Mucosa of rectum (tissue), 2 donors: Measurements from ENCODE around the gene KCNK3.

Experiments
- H3K27ac ChIP-seq, 2 donors: one replicate each; pipeline ENCODE4 v1.7.0; 2013; ENCODE audit warnings: inconsistent platforms in 2 of 2, low read depth in 2 of 2, low read length in 2 of 2
- H3K27me3 ChIP-seq, 2 donors: one replicate each; pipeline ENCODE4 v1.7.0; 2013; ENCODE audit warnings: low read length in 2 of 2; ENCODE audit not compliant: control insufficient read depth in 2 of 2, insufficient read depth in 2 of 2
- H3K36me3 ChIP-seq, 2 donors: one replicate each; pipeline ENCODE4 v1.7.0; 2013; ENCODE audit warnings: low read length in 2 of 2; ENCODE audit not compliant: control insufficient read depth in 2 of 2, insufficient read depth in 2 of 2
- H3K4me1 ChIP-seq, 2 donors: one replicate each; pipeline ENCODE4 v1.7.0; 2013; ENCODE audit warnings: low read length in 2 of 2, mild to moderate bottlenecking in 1 of 2; ENCODE audit not compliant: control insufficient read depth in 2 of 2, insufficient read depth in 2 of 2
- H3K4me3 ChIP-seq, 2 donors: one replicate each; pipeline ENCODE4 v1.7.0; 2013; ENCODE audit warnings: low read length in 2 of 2
- H3K9ac ChIP-seq, 2 donors: one replicate each; pipeline ENCODE4 v1.7.0; 2013; ENCODE audit warnings: low read length in 2 of 2, low read depth in 1 of 2, mild to moderate bottlenecking in 1 of 2
- H3K9me3 ChIP-seq, 2 donors: one replicate each; pipeline ENCODE4 v1.7.0; 2013; ENCODE audit warnings: low read length in 2 of 2; ENCODE audit not compliant: control insufficient read depth in 2 of 2
- donor health status: healthy.
- donor health status: Normal muscosa, but diverticular disease.

The KCNK3 gene

GRCh38 chr2:26720322-26721114 is 28.0 kb downstream of the KCNK3 start:
- Histone ChIP-seq H3K9ac (peak overlapping the region in 1 of 2 donors; percentile 20), H3K36me3 (no peaks in the 10 kb centered on the region), H3K27ac (peak overlapping the region; percentile 50 to 76), H3K27me3 (no peaks in the 10 kb centered on the region), H3K9me3 (no peaks in the 10 kb centered on the region), H3K4me3 (no peak overlapping the region), H3K4me1 (peaks cover 22 to 30% of the 10 kb centered on the region in 2 donors)

GRCh38 chr2:26721115-26722032 is 28.9 kb downstream of the KCNK3 start:
- peak overlapping the region in 1 of 2 donors; percentile 20 for H3K9ac ChIP-seq
- H3K27ac ChIP-seq, result peak overlapping the region; percentile 50 to 76
- no peaks in the 10 kb centered on the region for H3K27me3 ChIP-seq
- peaks cover 22 to 30% of the 10 kb centered on the region in 2 donors for H3K4me1 ChIP-seq
- no peak overlapping the region for H3K4me3 ChIP-seq
- no peaks in the 10 kb centered on the region for H3K9me3 ChIP-seq
- H3K36me3 ChIP-seq, result no peaks in the 10 kb centered on the region

- Histone ChIP-seq H3K27me3 (no peaks in the 10 kb centered on the region), H3K27ac (no peak overlapping the region), H3K4me3 (no peak overlapping the region), H3K4me1 (peaks cover 22 to 30% of the 10 kb centered on the region in 2 donors), H3K9me3 (no peaks in the 10 kb centered on the region), H3K9ac (no peak overlapping the region), H3K36me3 (no peaks in the 10 kb centered on the region)
Measured at GRCh38 chr2:26722328-26722727, 29.8 kb downstream of the KCNK3 start.

GRCh38 chr2:26722911-26723310 is 30.4 kb downstream of the KCNK3 start:
- H3K27me3 ChIP-seq, result peaks cover 0 to 4% of the 10 kb centered on the region in 2 donors
- H3K4me1 ChIP-seq, result peaks cover 22 to 30% of the 10 kb centered on the region in 2 donors
- H3K9ac ChIP-seq, result no peak overlapping the region
- no peak overlapping the region for H3K27ac ChIP-seq
- H3K4me3 ChIP-seq, result no peak overlapping the region
- no peaks in the 10 kb centered on the region for H3K36me3 ChIP-seq
- H3K9me3 ChIP-seq, result no peaks in the 10 kb centered on the region

GRCh38 chr2:26723475-26723874 is 31.0 kb downstream of the KCNK3 start:
- Histone ChIP-seq H3K4me1 (peaks cover 22 to 30% of the 10 kb centered on the region in 2 donors), H3K9me3 (no peaks in the 10 kb centered on the region), H3K9ac (no peak overlapping the region), H3K27me3 (peaks cover 0 to 4% of the 10 kb centered on the region in 2 donors), H3K36me3 (no peaks in the 10 kb centered on the region), H3K4me3 (no peak overlapping the region), H3K27ac (no peak overlapping the region)

- H3K4me1 ChIP-seq, result peaks cover 22 to 30% of the 10 kb centered on the region in 2 donors
- H3K9ac ChIP-seq, result no peak overlapping the region
- H3K36me3 ChIP-seq, result no peaks in the 10 kb centered on the region
Measured at GRCh38 chr2:26723991-26724750, 31.6 kb downstream of the KCNK3 start.

GRCh38 chr2:26724784-26725520 is 32.4 kb downstream of the KCNK3 start:
- Histone ChIP-seq H3K4me1 (peaks cover 22 to 30% of the 10 kb centered on the region in 2 donors), H3K27me3 (peaks cover 0 to 4% of the 10 kb centered on the region in 2 donors), H3K36me3 (no peaks in the 10 kb centered on the region), H3K27ac (no peak overlapping the region), H3K4me3 (no peak overlapping the region), H3K9me3 (no peaks in the 10 kb centered on the region), H3K9ac (no peak overlapping the region)

More at GRCh38 chr2:26723991-26724750, 31.6 kb downstream of the KCNK3 start:
- no peak overlapping the region for H3K4me3 ChIP-seq
- no peaks in the 10 kb centered on the region for H3K9me3 ChIP-seq
- no peak overlapping the region for H3K27ac ChIP-seq
- H3K27me3 ChIP-seq, result peaks cover 0 to 4% of the 10 kb centered on the region in 2 donors

- no peak overlapping the region for H3K4me3 ChIP-seq
- H3K9me3 ChIP-seq, result no peaks in the 10 kb centered on the region
- H3K9ac ChIP-seq, result no peak overlapping the region
- H3K36me3 ChIP-seq, result no peaks in the 10 kb centered on the region
- peaks cover 0 to 4% of the 10 kb centered on the region in 2 donors for H3K27me3 ChIP-seq
- H3K4me1 ChIP-seq, result peaks cover 22 to 29% of the 10 kb centered on the region in 2 donors
- H3K27ac ChIP-seq, result no peak overlapping the region
Measured at GRCh38 chr2:26725521-26725820, 32.9 kb downstream of the KCNK3 start.

GRCh38 chr2:26726228-26726627 is 33.7 kb downstream of the KCNK3 start:
- Histone ChIP-seq H3K27ac (no peak overlapping the region), H3K9ac (no peak overlapping the region), H3K4me1 (peaks cover 14 to 21% of the 10 kb centered on the region in 2 donors), H3K27me3 (peaks cover 0 to 4% of the 10 kb centered on the region in 2 donors), H3K9me3 (no peaks in the 10 kb centered on the region), H3K36me3 (no peaks in the 10 kb centered on the region), H3K4me3 (no peak overlapping the region)
